Astrocyte of the spinal cord (primary cell): ENCODE measurements around the gene KATNIP.

Source experiments
- DNase-seq: peaks from one replicate; pipeline ENCODE4 v3.0.0; 2011; ENCODE audit warnings: low read depth, low spot score
- H3K4me3 ChIP-seq: 2 replicates; pipeline ENCODE4 v1.5.1; 2011; ENCODE audit warnings: low read depth, mild to moderate bottlenecking, low read length, moderate library complexity
- CTCF ChIP-seq: IDR thresholded peaks from 2 replicates; pipeline ENCODE4 v1.5.1; 2012; ENCODE audit warnings: low read depth, mild to moderate bottlenecking, low read length, inconsistent platforms
- in situ Hi-C: cut with HindIII; loops from 2 replicates; pipeline ENCODE4 v1.10.0; 2017; ENCODE audit warnings: low sequenced_read_pairs

The KATNIP gene

DNA sequence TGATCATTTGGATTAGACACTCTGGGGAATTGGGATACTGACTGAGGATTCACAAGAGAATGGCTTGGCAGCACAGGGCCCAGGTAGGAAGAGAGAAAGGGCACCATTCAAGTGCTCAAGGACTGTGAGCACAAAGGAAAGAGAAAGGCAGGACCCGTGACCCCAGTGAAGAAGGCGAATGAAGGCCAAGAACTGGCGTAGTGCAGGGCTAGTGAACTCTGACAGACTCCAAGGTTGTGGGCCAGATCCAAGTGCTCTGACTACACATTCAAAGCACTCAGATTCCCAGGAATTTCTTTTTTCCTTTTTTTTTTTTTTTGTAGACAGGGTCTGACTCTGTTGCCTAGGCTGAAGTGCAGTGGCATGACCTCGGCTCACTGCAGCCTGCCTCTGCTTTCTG lies 5.3 kb upstream of the KATNIP start:
- no peak for DNase-seq
- no peak for TF ChIP-seq CTCF
- no peak overlapping the region for H3K4me3 ChIP-seq
- in situ Hi-C loops, result no loop called here

DNA sequence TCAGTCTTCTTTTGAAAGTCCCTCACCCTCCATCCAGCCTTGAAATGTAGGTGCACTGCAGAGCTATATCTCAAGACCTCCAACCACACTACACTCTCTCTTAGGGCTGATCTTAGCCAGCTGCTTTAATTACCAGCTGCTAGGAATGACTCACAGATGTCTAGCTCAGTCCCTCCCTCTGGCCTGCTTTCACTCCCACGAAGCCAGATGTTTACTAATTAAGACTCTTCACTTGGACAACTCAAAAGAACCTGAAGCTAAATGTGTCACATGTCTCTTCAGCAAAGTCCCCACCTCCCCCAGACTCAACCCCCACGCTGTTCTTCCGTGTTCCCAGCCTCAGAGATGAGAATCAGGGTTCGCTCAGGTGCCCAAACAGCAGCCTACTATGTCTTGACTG lies 2.8 kb upstream of the KATNIP start:
- TF ChIP-seq CTCF, result no peak
- peak; percentile 68 for DNase-seq
- in situ Hi-C loops, result no loop called here
- H3K4me3 ChIP-seq, result no peak overlapping the region

DNA sequence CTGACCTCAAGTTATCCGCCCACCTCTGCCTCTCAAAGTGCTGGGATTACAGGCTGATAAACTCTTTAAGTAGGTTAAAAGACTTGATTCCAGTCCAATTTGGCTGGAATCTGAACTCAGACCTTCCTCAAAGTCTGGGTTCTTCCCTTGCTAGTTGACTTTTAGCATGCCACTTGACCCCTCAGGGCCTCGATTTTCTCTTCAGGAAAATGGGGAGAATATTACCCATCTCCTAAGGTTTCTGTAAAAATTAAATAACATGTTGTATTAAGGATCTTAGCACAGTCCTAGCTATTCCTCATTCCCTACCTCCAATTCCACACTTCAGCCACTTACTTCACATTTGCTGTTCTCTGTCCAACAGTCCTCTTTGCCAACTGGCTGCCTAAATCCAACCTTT lies 2.1 kb upstream of the KATNIP start:
- no peak for DNase-seq
- TF ChIP-seq CTCF, result no peak
- in situ Hi-C loops, result no loop called here
- H3K4me3 ChIP-seq, result no peak overlapping the region

- no peak for TF ChIP-seq CTCF
- in situ Hi-C loops, result no loop called here
- DNase-seq, result no peak
These were observed 539 bp upstream of the KATNIP start for GRCh38 chr16:27549464-27549745.

GRCh38 chr16:27550582-27550920 lies 607 bp downstream of the KATNIP start:
- in situ Hi-C loops, result no loop called here
- no peak for TF ChIP-seq CTCF
- peak overlapping the region; percentile 92 for H3K4me3 ChIP-seq
- no peak for DNase-seq

More at GRCh38 chr16:27549464-27549745, 539 bp upstream of the KATNIP start:
- peak overlapping the region; percentile 92 for H3K4me3 ChIP-seq

DNA sequence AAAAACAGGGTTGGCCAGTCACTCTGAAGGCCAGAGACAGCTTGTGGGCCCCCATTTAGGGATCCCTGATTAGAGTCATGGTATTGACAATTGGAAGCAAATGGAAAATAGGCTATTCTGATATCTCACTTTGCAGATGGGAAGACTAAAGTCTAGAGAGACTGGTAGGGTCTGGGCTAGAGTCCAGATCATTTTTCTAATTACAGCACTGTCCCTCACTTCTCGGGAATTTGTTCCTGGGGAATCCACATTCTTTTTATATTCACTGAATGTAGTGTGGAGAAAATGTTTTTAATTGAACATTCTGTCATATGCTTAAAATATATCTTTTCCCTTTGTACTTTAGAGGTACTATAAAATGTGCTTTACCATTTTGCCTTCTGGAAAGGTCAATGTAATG lies 1.1 kb downstream of the KATNIP start:
- in situ Hi-C loops, result no loop called here
- TF ChIP-seq CTCF, result no peak
- no peak for DNase-seq
- H3K4me3 ChIP-seq, result peak overlapping the region; percentile 92

- DNase-seq, result no peak
- in situ Hi-C loops, result no loop called here
- no peak for TF ChIP-seq CTCF
- no peak overlapping the region for H3K4me3 ChIP-seq
These were observed 6.5 kb downstream of the KATNIP start for GRCh38 chr16:27556471-27556870.
